ENCODE data around the gene HIPK4.

- TF ChIP-seq, protein P1, sequence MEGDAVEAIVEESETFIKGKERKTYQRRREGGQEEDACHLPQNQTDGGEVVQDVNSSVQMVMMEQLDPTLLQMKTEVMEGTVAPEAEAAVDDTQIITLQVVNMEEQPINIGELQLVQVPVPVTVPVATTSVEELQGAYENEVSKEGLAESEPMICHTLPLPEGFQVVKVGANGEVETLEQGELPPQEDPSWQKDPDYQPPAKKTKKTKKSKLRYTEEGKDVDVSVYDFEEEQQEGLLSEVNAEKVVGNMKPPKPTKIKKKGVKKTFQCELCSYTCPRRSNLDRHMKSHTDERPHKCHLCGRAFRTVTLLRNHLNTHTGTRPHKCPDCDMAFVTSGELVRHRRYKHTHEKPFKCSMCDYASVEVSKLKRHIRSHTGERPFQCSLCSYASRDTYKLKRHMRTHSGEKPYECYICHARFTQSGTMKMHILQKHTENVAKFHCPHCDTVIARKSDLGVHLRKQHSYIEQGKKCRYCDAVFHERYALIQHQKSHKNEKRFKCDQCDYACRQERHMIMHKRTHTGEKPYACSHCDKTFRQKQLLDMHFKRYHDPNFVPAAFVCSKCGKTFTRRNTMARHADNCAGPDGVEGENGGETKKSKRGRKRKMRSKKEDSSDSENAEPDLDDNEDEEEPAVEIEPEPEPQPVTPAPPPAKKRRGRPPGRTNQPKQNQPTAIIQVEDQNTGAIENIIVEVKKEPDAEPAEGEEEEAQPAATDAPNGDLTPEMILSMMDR (IDR thresholded peaks at IDR 0.05) = no peak
- TF ChIP-seq POLR2A (IDR thresholded peaks at IDR 0.05) = no peak
Observed at GRCh38 chr19:40438284-40438683, 48.3 kb upstream of the HIPK4 start.

All from right lobe of liver (tissue), 4 donors.